SK-MEL-5 (cell line): ENCODE measurements around the gene SORBS2. TPM values are rescaled to one million over a fixed set of nuclear protein-coding genes. Genes with fewer than 3 reads are reported as not detected.
A peak's percentile ranks its signal among the peaks of the same experiment; 100 is the strongest.

Experiments used
- DNase-seq: peaks from one replicate; pipeline ENCODE4 v3.0.0-alpha.2; 2016; ENCODE audit warnings: low read depth, low spot score
- in situ Hi-C: cut with HindIII; loops from 2 replicates; pipeline ENCODE4 v1.10.0; 2016; ENCODE audit warnings: low sequenced_read_pairs, high pct_unique_total_duplicates, low pct_unique_long_range_greater_than_20kb
- total RNA-seq: library from RNA; depleted of rRNA; stranded (reverse); fragments of >200 nt; shearing (Covaris generic); gene quantifications from 2 replicates; pipeline ENCODE4 v1.2.3, GENCODE V29; 2014

SORBS2 gene
- total RNA-seq, 1 experiment from 2014 or later = 45.8 TPM

DNA sequence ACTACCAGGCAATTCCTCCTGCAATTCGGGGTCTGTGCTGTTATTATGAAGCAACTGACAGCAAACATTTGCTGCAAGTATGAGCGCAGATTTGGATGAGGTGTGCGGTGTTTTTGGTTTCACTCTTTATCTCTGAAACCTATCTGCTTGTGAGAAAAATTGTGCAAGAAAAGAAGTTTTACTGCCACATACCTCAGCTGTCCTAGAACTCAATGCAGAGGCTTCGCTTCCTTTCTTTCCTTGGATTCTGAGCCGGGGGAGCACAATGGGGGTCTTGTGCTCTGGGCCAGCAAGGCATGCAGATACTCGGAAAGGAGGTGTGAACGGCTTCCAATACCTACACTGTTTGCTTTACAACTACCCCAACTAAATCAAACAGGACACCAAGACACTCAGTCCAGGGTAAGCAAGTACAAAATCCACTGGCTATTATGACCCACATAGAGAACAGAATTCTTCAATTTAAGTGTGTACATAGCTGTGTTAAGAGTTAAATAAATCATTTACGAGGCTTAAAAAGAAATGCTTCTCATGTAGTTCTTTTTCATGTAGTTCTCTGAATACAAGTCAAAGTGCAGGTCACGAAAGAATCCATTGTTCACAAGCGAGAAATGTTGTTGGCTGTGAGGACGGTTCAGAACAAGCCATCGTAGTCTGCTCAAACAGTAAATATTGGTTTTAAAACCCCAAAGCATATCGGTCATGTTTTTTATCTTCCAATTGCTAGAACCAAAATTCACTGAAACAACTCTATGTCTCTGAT, 1.1 kb downstream of the SORBS2 start:
- peak; percentile 39 for DNase-seq
- in situ Hi-C loops = no loop called here

DNA sequence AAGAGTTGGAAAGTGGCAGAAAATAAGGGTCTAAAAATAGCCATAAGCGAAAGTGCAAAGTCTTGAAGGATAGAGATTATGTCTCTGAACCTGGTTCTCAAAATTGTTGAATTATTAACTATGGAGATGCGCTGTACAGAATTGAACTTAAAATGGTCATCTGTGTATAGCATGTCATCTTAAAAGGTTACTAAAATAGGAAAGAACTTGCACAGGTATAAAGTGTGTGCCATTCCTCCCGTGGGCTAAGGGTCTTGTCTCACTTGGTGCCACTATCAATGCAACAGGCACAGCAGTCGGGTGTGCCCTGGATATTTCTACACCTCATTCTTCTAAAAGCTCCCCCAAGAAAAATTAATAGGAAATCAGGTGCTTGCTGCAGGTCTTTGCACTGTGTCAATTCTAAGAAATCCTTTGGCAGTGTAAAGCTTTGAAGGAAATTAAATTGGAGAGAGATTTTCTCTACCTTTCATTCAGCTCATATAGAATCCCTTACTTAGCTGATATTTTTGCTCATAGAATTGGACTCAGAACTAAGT, 2.4 kb downstream of the SORBS2 start:
- in situ Hi-C loops = no loop called here
- no peak for DNase-seq

- in situ Hi-C loops = no loop called here
- DNase-seq = no peak
These were observed 2.9 kb downstream of the SORBS2 start for GRCh38 chr4:185809121-185809520.

DNA sequence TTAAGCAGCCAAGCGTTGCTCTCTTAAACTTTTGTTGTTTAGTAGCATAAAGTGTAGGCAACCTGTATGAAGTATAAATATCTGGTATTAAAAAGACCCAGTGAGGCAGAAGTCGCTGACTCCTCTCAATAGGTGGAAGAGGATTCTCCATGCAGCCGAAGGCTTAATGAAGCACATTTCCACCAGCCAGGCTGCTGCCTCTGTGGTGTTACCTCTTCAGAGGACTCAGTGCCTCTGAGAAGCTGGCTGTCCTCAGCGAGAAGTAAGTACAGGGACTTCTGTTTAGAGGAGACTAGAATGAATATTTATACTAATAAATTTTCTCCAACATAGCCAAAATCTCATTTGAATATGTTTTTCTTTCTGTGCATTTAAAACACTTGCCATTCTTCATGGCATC, 6.0 kb downstream of the SORBS2 start:
- no peak for DNase-seq
- in situ Hi-C loops = no loop called here

GRCh38 chr4:185805262-185805802, 6.7 kb downstream of the SORBS2 start:
- DNase-seq = no peak
- in situ Hi-C loops = no loop called here

DNA sequence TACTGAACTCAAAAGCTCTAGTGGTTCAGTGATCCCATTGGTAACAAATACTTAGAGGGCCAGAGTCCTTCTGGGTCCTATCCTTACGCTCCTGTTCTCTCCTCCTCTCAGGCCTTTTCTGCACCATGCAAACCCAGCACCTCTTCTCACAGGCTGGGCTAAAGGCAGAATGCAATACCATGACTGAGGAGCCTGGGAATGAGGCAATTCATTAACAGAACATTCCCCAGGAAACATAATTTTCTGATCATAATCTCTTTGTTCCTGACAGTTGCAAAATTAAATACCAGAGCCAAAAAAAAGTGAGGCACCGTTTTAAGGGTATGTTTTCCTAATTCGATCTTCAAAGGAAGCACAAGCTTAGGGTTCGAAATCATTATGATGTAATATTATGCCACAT, 9.0 kb downstream of the SORBS2 start:
- in situ Hi-C loops = no loop called here
- no peak for DNase-seq

GRCh38 chr4:185801471-185801870, 10.5 kb downstream of the SORBS2 start:
- in situ Hi-C loops = no loop called here
- DNase-seq = no peak

DNA sequence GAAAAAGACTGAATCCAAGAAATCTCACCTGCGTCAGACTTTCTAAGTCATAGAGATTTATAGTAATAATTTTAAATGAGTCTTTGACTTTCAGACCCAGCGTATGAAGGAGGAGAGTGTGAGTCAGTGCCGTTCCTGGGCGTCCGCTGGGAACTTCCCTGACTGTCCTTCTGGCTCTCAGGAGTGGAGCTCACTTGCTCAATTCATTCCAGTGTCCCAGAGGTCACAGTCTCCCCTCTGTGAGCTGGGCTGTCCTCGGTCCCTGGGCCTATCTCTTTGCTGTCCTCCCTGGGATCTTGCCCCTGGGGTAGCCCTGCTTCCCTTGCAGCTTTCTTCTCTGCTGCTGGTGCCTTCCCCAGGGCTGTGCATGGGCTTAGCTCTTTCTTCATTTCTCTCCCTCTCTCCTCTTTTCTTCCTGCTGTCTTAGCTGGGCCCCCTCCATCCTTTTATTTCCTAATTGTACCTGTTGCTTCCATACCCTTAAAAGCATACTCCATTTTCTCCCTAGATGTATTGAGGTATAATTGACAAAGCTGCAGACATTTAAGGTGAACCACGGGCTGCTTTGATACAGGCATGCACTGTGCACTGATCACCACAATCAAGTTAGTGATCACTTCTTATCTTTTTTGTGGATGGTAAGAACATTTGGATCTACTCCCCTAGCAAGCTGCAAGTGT, 11.6 kb downstream of the SORBS2 start:
- DNase-seq = no peak
- in situ Hi-C loops = no loop called here

GRCh38 chr4:185799442-185799841, 12.6 kb downstream of the SORBS2 start:
- in situ Hi-C loops = no loop called here
- DNase-seq = no peak

GRCh38 chr4:185797596-185798338, 14.2 kb downstream of the SORBS2 start:
- in situ Hi-C loops = no loop called here

DNA sequence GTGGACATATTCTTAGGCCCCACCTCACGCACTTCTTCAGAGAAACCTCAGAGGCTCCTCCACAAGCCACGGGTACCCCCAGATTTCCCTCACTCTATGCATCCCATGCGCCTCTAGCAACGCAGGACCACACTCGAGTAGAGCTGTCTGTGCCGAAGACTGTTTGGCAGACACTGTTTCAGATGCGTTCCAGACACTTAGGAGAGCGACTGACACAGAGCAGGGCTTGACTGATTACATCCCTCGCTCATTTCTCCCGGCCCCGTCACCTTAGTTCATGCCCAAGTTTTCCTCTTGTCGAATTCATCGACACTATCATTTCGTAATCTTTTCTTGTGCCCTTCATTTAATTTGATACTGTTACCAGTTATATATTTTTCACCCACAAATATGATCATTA, 15.0 kb downstream of the SORBS2 start:
- no peak for DNase-seq
- in situ Hi-C loops = no loop called here

More at GRCh38 chr4:185797596-185798338, 14.2 kb downstream of the SORBS2 start:
- DNase-seq = no peak

GRCh38 chr4:185796176-185796575, 15.8 kb downstream of the SORBS2 start:
- in situ Hi-C loops = no loop called here
- DNase-seq = no peak

- DNase-seq = no peak
- in situ Hi-C loops = no loop called here
These were observed 17.4 kb downstream of the SORBS2 start for GRCh38 chr4:185794637-185795036.

- DNase-seq = peak; percentile 43
- in situ Hi-C loops = no loop called here
These were observed 18.3 kb downstream of the SORBS2 start for GRCh38 chr4:185793716-185794115.

DNA sequence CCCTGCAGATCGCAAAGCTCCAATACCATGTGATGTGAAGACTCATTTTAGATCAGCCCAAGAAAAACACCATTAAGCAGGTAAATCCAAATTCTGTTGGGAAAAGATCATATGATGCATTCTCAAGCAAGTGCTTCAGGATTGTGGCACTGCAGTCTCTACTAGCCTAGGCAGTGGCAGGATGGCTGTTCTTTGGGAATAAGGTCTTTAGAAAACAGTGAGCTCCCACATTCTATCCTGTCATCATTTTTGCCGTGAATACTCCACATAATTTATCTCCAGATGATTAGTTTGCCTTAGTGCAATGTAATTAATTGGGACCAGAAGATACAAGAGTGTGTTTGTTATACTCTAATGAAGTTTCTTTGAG, 18.9 kb downstream of the SORBS2 start:
- in situ Hi-C loops = no loop called here
- DNase-seq = no peak

- in situ Hi-C loops = no loop called here
- peak; percentile 97 for DNase-seq
These were observed 19.4 kb downstream of the SORBS2 start for GRCh38 chr4:185792384-185793115.

GRCh38 chr4:185787926-185788679, 23.9 kb downstream of the SORBS2 start:
- DNase-seq = no peak
- in situ Hi-C loops = no loop called here
